BJ (cell line): ENCODE data around the gene NPY4R. TPM values are rescaled to one million over a fixed set of nuclear protein-coding genes. Genes with fewer than 3 reads are reported as not detected.
"Not testable (repeated sequence)": the region's sequence is repeated elsewhere in the genome, so short reads cannot be mapped to it uniquely, and the experiment has no call there.

Source experiments
- CTCF ChIA-PET: fragments of 350-600 bp; formaldehyde crosslinking; extraction: SDS; loops from one replicate; lab custom pipeline; 2021; ENCODE audit warnings: antibody characterized with exemption, inconsistent platforms; lab: Yijun Ruan, JAX
- POLR2A ChIA-PET: fragments of 300-600 bp; sonication (Branson Sonifier 250); formaldehyde crosslinking; extraction: SDS; loops from one replicate; lab custom pipeline; 2021; ENCODE audit warnings: antibody characterized with exemption; lab: Charles Lee
- DNase-seq: peaks from one replicate; pipeline ENCODE4 v3.0.0-alpha.2; 2011; ENCODE audit warnings: low read depth
- H3K27me3 ChIP-seq: 2 replicates; pipeline ENCODE4 v1.6.0; 2011; ENCODE audit warnings: low read length; ENCODE audit not compliant: control insufficient read depth, insufficient read depth
- H3K36me3 ChIP-seq: 2 replicates; pipeline ENCODE4 v1.5.1; 2011; ENCODE audit warnings: low read length; ENCODE audit not compliant: control insufficient read depth, insufficient read depth
- H3K4me3 ChIP-seq: 2 replicates; pipeline ENCODE4 v1.5.1; 2011; ENCODE audit warnings: low read depth, mild to moderate bottlenecking, control low read depth, low read length
- CTCF ChIP-seq: IDR thresholded peaks from 2 replicates; pipeline ENCODE4 v1.5.1; 2011; ENCODE audit warnings: low read depth, mild to moderate bottlenecking, control low read depth, inconsistent platforms, low read length, moderate library complexity; ENCODE audit not compliant: insufficient read depth
- polyA plus RNA-seq: library from polyadenylated mRNA; depleted of rRNA; stranded (reverse); fragments of >200 nt; gene quantifications from 2 replicates; pipeline ENCODE4 v1.2.3, GENCODE V29; 2011

The NPY4R gene
- polyA plus RNA-seq, 1 experiment: 0.21 TPM

GRCh38 chr10:46497401-46497800 lies 31.6 kb upstream of the NPY4R start:
- H3K4me3 ChIP-seq, H3K27me3 ChIP-seq, DNase-seq, POLR2A ChIA-PET, CTCF ChIA-PET, H3K36me3 ChIP-seq: not testable (repeated sequence)

- H3K27me3 ChIP-seq, CTCF ChIA-PET, H3K4me3 ChIP-seq, POLR2A ChIA-PET, DNase-seq, H3K36me3 ChIP-seq: not testable (repeated sequence)
Observed at GRCh38 chr10:46491364-46492114, 25.8 kb upstream of the NPY4R start.

- H3K36me3 ChIP-seq, POLR2A ChIA-PET, CTCF ChIA-PET, DNase-seq, H3K27me3 ChIP-seq, H3K4me3 ChIP-seq: not testable (repeated sequence)
Observed at GRCh38 chr10:46490285-46490684, 24.5 kb upstream of the NPY4R start.

- DNase-seq, H3K4me3 ChIP-seq, H3K36me3 ChIP-seq, H3K27me3 ChIP-seq, POLR2A ChIA-PET, CTCF ChIA-PET: not testable (repeated sequence)
Observed at GRCh38 chr10:46486459-46486858, 20.7 kb upstream of the NPY4R start.

GRCh38 chr10:46474746-46475320 lies 9.1 kb upstream of the NPY4R start:
- DNase-seq, H3K4me3 ChIP-seq, CTCF ChIA-PET, POLR2A ChIA-PET, H3K27me3 ChIP-seq, H3K36me3 ChIP-seq: not testable (repeated sequence)

- POLR2A ChIA-PET, CTCF ChIA-PET, DNase-seq, H3K27me3 ChIP-seq, H3K36me3 ChIP-seq, H3K4me3 ChIP-seq: not testable (repeated sequence)
Observed at GRCh38 chr10:46473758-46474157, 8.0 kb upstream of the NPY4R start.

GRCh38 chr10:46470134-46470533 lies 4.4 kb upstream of the NPY4R start:
- CTCF ChIA-PET, POLR2A ChIA-PET, H3K27me3 ChIP-seq, H3K4me3 ChIP-seq, H3K36me3 ChIP-seq, DNase-seq: not testable (repeated sequence)

GRCh38 chr10:46468119-46468809 lies 2.5 kb upstream of the NPY4R start:
- not testable (repeated sequence) for DNase-seq, H3K27me3 ChIP-seq
- peak; percentile 15; the same call in 1 of the 2 replicates for TF ChIP-seq CTCF

GRCh38 chr10:46463608-46464007 lies 2.1 kb downstream of the NPY4R start:
- POLR2A ChIA-PET, H3K36me3 ChIP-seq, H3K27me3 ChIP-seq, DNase-seq, H3K4me3 ChIP-seq, CTCF ChIA-PET: not testable (repeated sequence)

More at GRCh38 chr10:46468119-46468809, 2.5 kb upstream of the NPY4R start:
- CTCF ChIA-PET, POLR2A ChIA-PET, H3K36me3 ChIP-seq, H3K4me3 ChIP-seq: not testable (repeated sequence)

GRCh38 chr10:46462276-46462675 lies 3.5 kb downstream of the NPY4R start:
- CTCF ChIA-PET, DNase-seq: not testable (repeated sequence)

GRCh38 chr10:46459579-46459978 lies 6.2 kb downstream of the NPY4R start:
- CTCF ChIA-PET, DNase-seq, H3K36me3 ChIP-seq, H3K4me3 ChIP-seq, H3K27me3 ChIP-seq, POLR2A ChIA-PET: not testable (repeated sequence)

More at GRCh38 chr10:46462276-46462675, 3.5 kb downstream of the NPY4R start:
- POLR2A ChIA-PET, H3K4me3 ChIP-seq, H3K27me3 ChIP-seq, H3K36me3 ChIP-seq: not testable (repeated sequence)

- H3K4me3 ChIP-seq, H3K27me3 ChIP-seq, H3K36me3 ChIP-seq, POLR2A ChIA-PET, CTCF ChIA-PET, DNase-seq: not testable (repeated sequence)
Observed at GRCh38 chr10:46457071-46457470, 8.7 kb downstream of the NPY4R start.
